GM12892 (cell line): Measurements from ENCODE around the gene ACOT8.

ENCODE experiments used
- POLR2A ChIP-seq: IDR thresholded peaks from 2 replicates; pipeline ENCODE4 v1.6.1; 2011; ENCODE audit warnings: low read depth, low read length, control low read depth
- POLR2AphosphoS5 ChIP-seq: IDR thresholded peaks from 2 replicates; pipeline ENCODE4 v1.6.1; 2011; ENCODE audit warnings: low read depth, low read length, control low read depth

DNA sequence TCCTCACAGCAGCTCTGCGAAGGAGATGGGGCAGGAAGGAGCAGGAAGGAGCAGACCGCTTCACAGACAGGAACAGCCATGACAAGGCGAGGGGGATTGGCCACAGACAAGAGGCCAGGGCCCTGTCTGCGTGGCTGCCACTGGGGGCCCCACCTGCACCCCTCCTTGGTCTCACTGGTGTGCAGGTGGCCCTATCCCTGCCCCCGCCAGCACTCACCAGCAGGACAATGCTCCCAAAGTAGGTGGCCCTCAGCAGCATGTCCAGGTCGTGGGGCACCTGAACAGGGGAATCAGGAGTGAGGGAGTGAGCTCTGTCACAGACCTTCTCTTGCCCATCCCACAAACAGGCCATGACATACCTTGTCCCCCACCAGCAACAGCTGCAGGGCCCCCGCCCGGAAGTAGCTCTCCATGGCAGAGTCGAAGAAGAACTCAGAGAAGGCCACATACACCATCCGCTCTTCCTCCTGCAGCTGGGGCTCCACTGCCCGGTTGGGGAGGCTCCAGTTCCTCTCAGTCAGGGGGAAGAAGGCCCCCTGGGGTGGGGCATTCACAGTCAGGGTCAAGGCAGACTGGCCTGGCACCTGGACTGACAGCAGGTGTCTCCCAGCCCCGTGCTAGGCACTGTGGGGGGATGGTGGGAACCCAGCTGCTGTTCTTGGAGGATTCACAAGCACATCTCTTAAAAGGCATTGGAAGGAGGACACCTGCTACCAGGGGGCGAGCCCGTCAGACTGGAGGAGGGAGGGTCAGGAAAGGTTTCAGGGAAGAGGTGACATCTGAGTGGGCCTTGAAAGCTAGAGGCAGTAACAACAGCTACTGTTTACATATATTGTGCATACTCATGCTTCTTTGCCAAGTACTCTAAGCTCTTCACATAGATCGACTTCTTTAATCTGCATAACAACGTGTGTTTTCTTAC is 47.7 kb upstream of the ACOT8 start:
- TF ChIP-seq POLR2AphosphoS5 (no peak), POLR2A (no peak)
